Body of pancreas (tissue), 4 donors: ENCODE data around the gene ZNF69. TPM values are rescaled to one million over a fixed set of nuclear protein-coding genes. Genes with fewer than 3 reads are reported as not detected.
"Not testable (repeated sequence)": the region's sequence is repeated elsewhere in the genome, so short reads cannot be mapped to it uniquely, and the experiment has no call there.

ENCODE experiments used
- ATAC-seq: fragments of 150-250 bp; one replicate; pipeline ENCODE4 v1.9.1; 2016
- DNase-seq, 4 donors: peaks; one replicate each; pipeline ENCODE4 v3.0.0-alpha.2; 2019
- H3K27ac ChIP-seq, 4 donors: fragments of 200-600 bp; sonication (generic); 1 replicate in 3 of 4; 2 replicates in 1 of 4; pipeline versions ENCODE4 v1.5.1 to v1.6.1; 2016 to 2019; ENCODE audit warnings: mild to moderate bottlenecking in 1 of 4, mixed read lengths in 1 of 4, moderate library complexity in 1 of 4
- H3K27me3 ChIP-seq, 2 donors: fragments of 200-600 bp; sonication (generic); one replicate each; pipeline ENCODE4 v1.6.0; 2016; ENCODE audit warnings: mild to moderate bottlenecking in 1 of 2
- H3K36me3 ChIP-seq, 2 donors: fragments of 200-600 bp; sonication (generic); replicated peaks in 1 of 2; 2 replicates each; pipeline ENCODE4 v1.5.1; 2016; ENCODE audit warnings: low read depth in 2 of 2; ENCODE audit not compliant: insufficient read depth in 1 of 2
- H3K4me1 ChIP-seq: fragments of 200-600 bp; sonication (generic); one replicate; pipeline ENCODE4 v1.6.0; 2016
- H3K4me3 ChIP-seq, 2 donors: fragments of 200-600 bp; sonication (generic); 1 replicate in 1 of 2; 2 replicates in 1 of 2; pipeline ENCODE4 v1.5.1; 2016 to 2019
- H3K9me3 ChIP-seq, 3 donors: fragments of 200-600 bp; sonication (generic); 1 replicate in 2 of 3; 2 replicates in 1 of 3; pipeline ENCODE4 v1.5.1; 2016
- CTCF ChIP-seq, 7 experiments: fragments of 450-650 bp in 4 of 7; fragments of 200-600 bp in 3 of 7; sonication (generic) in 3 of 7; IDR thresholded peaks; one replicate each; pipeline ENCODE4 v1.5.1; 2016 to 2019; ENCODE audit warnings: antibody characterized with exemption in 7 of 7
- POLR2A ChIP-seq, 3 donors: fragments of 450-650 bp; IDR thresholded peaks; one replicate each; pipeline ENCODE4 v1.6.1; 2016; ENCODE audit warnings: antibody characterized with exemption in 3 of 3, mild to moderate bottlenecking in 2 of 3
- WGBS, 2 donors: methylation state at CpG; one replicate each; pipeline ENCODE4 v1.1.5; 2017; 5-methylcytosine and 5-hydroxymethylcytosine counted together
- intact Hi-C: fragments of 100-400 bp; cut with DNase I; formaldehyde crosslinking; loops from one replicate; pipeline ENCODE4 v1.15.1; 2023
- total RNA-seq, 2 donors: library from RNA; depleted of rRNA; stranded (reverse); fragments of >200 nt; gene quantifications; one replicate each; pipeline ENCODE4 v1.1.0, GENCODE V29; 2016

The ZNF69 gene
- 10 to 100 TPM; 13.2 to 14.8 TPM for total RNA-seq

- no peaks in the 10 kb centered on the region for H3K36me3 ChIP-seq
- H3K27me3 ChIP-seq: no peaks in the 10 kb centered on the region
- ATAC-seq (peak; percentile 94), DNase-seq (peak; percentile 90 to 96 (median 94))
- peak within 1 kb of the TSS; percentile 77 to 96 (median 96) for H3K27ac ChIP-seq
- H3K4me3 ChIP-seq: peak within 1 kb of the TSS; percentile 69 to 77
- WGBS, 2 donors: 0% methylated on average over 14 to 56 of the region's 56 CpGs
- intact Hi-C loops: loop anchor here (10.0 kb wide), 2 partner anchors 97 to 247 kb away; no protein-coding TSS in a partner anchor
- peak; percentile 83 to 96 (median 94) for TF ChIP-seq POLR2A (IDR thresholded peaks at IDR 0.05)
- TF ChIP-seq CTCF (IDR thresholded peaks at IDR 0.05): peak in 4 of 7 experiments; percentile 13 to 33 (median 32)
- H3K9me3 ChIP-seq: no peaks in the 10 kb centered on the region
- peaks cover 31% of the 10 kb centered on the region for H3K4me1 ChIP-seq
Measured at GRCh38 chr19:11887611-11888531, at the start of gene ZNF69. ZNF69 (plus strand) TSS chr19:11887782; CDS start chr19:11887924, 142 bp downstream.

GRCh38 chr19:11843722-11844121 lies 43.9 kb upstream of the ZNF69 start:
- TF ChIP-seq POLR2A (IDR thresholded peaks at IDR 0.05) (no peak), CTCF (IDR thresholded peaks at IDR 0.05) (no peak)
- H3K36me3 ChIP-seq: no peaks in the 10 kb centered on the region
- WGBS, 2 donors: 46 to 71% methylated on average over 2 of the region's 2 CpGs
- ATAC-seq: no peak
- intact Hi-C loops: no loop called here
- no peak overlapping the region for H3K4me3 ChIP-seq
- H3K27me3 ChIP-seq: no peaks in the 10 kb centered on the region
- DNase-seq: no peak
- no peaks in the 10 kb centered on the region for H3K9me3 ChIP-seq
- H3K4me1 ChIP-seq: peaks cover 5% of the 10 kb centered on the region
- H3K27ac ChIP-seq: no peak overlapping the region

- intact Hi-C loops: not testable (repeated sequence)
Measured at GRCh38 chr19:11847615-11848014, 40.0 kb upstream of the ZNF69 start.

DNA sequence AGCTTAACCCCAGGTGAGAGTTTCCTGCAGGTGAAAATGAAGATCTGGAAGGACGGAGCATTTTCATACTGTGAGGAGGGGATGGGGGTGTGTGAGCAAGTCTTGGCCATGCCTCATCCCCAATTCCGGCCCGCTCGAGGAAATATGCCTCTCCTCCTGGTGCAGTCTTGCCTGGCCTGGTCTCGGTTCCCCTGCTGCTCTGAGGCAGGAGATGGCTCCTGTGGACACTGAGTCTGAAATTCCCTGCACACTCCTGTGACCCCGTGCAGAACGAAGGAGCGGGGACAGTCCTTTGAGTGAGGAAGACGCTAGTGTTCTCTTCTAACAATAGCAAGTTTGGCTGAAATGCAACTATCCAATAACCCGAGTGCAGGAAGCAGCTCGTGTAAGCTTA lies 39.4 kb upstream of the ZNF69 start:
- TF ChIP-seq POLR2A (IDR thresholded peaks at IDR 0.05): no peak
- no peak for TF ChIP-seq CTCF (IDR thresholded peaks at IDR 0.05)
- Histone ChIP-seq H3K36me3 (no peaks in the 10 kb centered on the region), H3K27ac (peak overlapping the region in 2 of 4 donors; percentile 66 to 78), H3K4me1 (peaks cover 19% of the 10 kb centered on the region), H3K27me3 (no peaks in the 10 kb centered on the region), H3K9me3 (no peaks in the 10 kb centered on the region), H3K4me3 (peak overlapping the region in 1 of 2 donors; percentile 44)
- ATAC-seq: no peak
- intact Hi-C loops: no loop called here
- WGBS, 2 donors: 32 to 63% methylated on average over 8 to 11 of the region's 11 CpGs
- no peak for DNase-seq

More at GRCh38 chr19:11847615-11848014, 40.0 kb upstream of the ZNF69 start:
- 64 to 71% methylated on average over 5 to 6 of the region's 6 CpGs for WGBS, 2 donors
- H3K4me3 ChIP-seq, DNase-seq, ATAC-seq, H3K27me3 ChIP-seq, H3K27ac ChIP-seq, H3K9me3 ChIP-seq, H3K36me3 ChIP-seq: not testable (repeated sequence)
- peaks cover 19% of the 10 kb centered on the region for H3K4me1 ChIP-seq

DNA sequence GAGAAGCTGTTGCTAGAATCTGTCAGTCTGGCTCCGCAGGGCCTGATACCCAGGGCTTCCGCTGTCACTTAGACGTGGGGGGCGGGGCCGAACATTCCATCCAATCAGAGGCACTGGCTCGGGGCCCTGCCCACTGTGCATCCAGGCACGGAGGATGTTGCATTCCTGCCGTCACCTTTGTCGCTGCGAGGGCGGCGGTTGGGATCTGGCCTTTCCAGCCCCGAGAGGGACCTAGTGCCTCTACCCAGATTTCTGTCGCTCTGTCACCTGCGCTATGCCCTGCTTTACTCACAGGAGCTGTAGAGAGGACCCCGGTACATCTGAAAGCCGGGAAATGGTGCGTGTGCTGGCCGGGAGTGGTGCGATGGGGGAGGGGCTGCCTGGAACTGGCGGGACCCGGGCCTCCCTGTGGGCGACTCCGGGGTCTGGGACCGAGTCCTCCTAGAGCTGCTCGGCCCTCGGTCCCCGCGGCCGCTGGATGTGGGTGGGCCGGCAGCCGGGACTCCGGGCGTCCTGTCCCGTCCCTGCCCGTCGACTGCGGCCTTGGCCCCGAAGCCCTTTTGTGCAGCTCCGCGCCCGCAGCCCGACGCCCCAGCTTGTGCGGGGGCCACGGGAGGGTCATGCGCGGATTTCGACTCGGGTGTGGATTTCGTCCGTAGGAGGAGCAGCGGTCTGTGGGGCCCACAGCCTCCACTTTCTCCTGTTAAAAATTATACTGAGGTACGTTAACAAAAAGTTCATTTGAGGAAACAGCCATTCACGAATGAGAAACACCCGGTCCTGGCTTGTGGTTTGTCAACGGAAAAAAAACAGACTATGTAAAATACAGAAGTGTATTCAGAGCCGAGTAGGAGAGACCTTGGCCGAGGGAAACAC lies 38.8 kb upstream of the ZNF69 start, which contains the start of gene ZNF439:
Gene ZNF439, plus strand, starts transcription at position 133 of the 876 bp plus-strand sequence. Its CDS starts 142 bp downstream, at position 275.
- 1 to 3% methylated on average over 42 to 59 of the region's 59 CpGs for WGBS, 2 donors
- H3K27me3 ChIP-seq: no peaks in the 10 kb centered on the region
- peak; percentile 99 for ATAC-seq
- H3K4me3 ChIP-seq: peak within 1 kb of the TSS; percentile 12 to 44
- intact Hi-C loops: no loop called here
- no peaks in the 10 kb centered on the region for H3K36me3 ChIP-seq
- peak within 1 kb of the TSS; percentile 19 to 78 (median 47) for H3K27ac ChIP-seq
- H3K4me1 ChIP-seq: peaks cover 19% of the 10 kb centered on the region
- no peaks in the 10 kb centered on the region for H3K9me3 ChIP-seq
- peak; percentile 88 to 94 (median 92) for DNase-seq
- TF ChIP-seq POLR2A (IDR thresholded peaks at IDR 0.05) (peak in 2 of 3 donors; percentile 73), CTCF (IDR thresholded peaks at IDR 0.05) (no peak)

- ATAC-seq, H3K27me3 ChIP-seq, H3K9me3 ChIP-seq, intact Hi-C loops, H3K4me3 ChIP-seq, H3K27ac ChIP-seq, DNase-seq, H3K36me3 ChIP-seq: not testable (repeated sequence)
- peaks cover 19% of the 10 kb centered on the region for H3K4me1 ChIP-seq
- 92 to 95% methylated on average over 4 of the region's 4 CpGs for WGBS, 2 donors
Measured at GRCh38 chr19:11850289-11850688, 37.3 kb upstream of the ZNF69 start.
